ENCODE measurements around the gene HPCAL1. TPM values are rescaled to one million over a fixed set of nuclear protein-coding genes. Genes with fewer than 3 reads are reported as not detected.

HPCAL1 gene
- total and polyA plus RNA-seq, 2 experiments from 2014 or later, result 13.4 to 25.5 TPM

- no peaks in the 10 kb centered on the region for H3K9me3 ChIP-seq (ENCODE audit: low read depth)
- H3K27ac ChIP-seq, result no peak overlapping the region
- peaks cover 5% of the 10 kb centered on the region for H3K4me1 ChIP-seq (ENCODE audit: low read depth)
- H3K36me3 ChIP-seq, result no peaks in the 10 kb centered on the region
- no peak overlapping the region for H3K4me3 ChIP-seq
- DNase-seq (ENCODE audit: low read depth in 1 of 2, low spot score in 1 of 2), result peak in 1 of 2 donors; percentile 57
- no peaks in the 10 kb centered on the region for H3K27me3 ChIP-seq
- no peak for TF ChIP-seq CTCF (IDR thresholded peaks at IDR 0.05; ENCODE audit: low read depth, low read length)
Observed at GRCh38 chr2:10283106-10284062, 19.3 kb upstream of the HPCAL1 start.

- Histone ChIP-seq H3K4me1 (ENCODE audit: low read depth) (peaks cover 5% of the 10 kb centered on the region), H3K27ac (no peak overlapping the region), H3K27me3 (no peaks in the 10 kb centered on the region), H3K9me3 (ENCODE audit: low read depth) (no peaks in the 10 kb centered on the region), H3K4me3 (no peak overlapping the region), H3K36me3 (no peaks in the 10 kb centered on the region)
- TF ChIP-seq CTCF (IDR thresholded peaks at IDR 0.05; ENCODE audit: low read depth, low read length), result no peak
- no peak for DNase-seq (ENCODE audit: low read depth in 1 of 2, low spot score in 1 of 2)
Observed at GRCh38 chr2:10284108-10284870, 18.4 kb upstream of the HPCAL1 start.

GRCh38 chr2:10285191-10285555 is 17.5 kb upstream of the HPCAL1 start:
- no peak for TF ChIP-seq CTCF (IDR thresholded peaks at IDR 0.05; ENCODE audit: low read depth, low read length)
- H3K27me3 ChIP-seq, result no peaks in the 10 kb centered on the region
- H3K9me3 ChIP-seq (ENCODE audit: low read depth), result no peaks in the 10 kb centered on the region
- DNase-seq (ENCODE audit: low read depth in 1 of 2, low spot score in 1 of 2), result no peak
- no peak overlapping the region for H3K27ac ChIP-seq
- no peaks in the 10 kb centered on the region for H3K36me3 ChIP-seq
- H3K4me1 ChIP-seq (ENCODE audit: low read depth), result peaks cover 5% of the 10 kb centered on the region
- H3K4me3 ChIP-seq, result no peak overlapping the region

- peak in 1 of 2 donors; percentile 48 for DNase-seq (ENCODE audit: low read depth in 1 of 2, low spot score in 1 of 2)
- H3K4me3 ChIP-seq, result no peak overlapping the region
- H3K9me3 ChIP-seq (ENCODE audit: low read depth), result no peaks in the 10 kb centered on the region
- H3K27ac ChIP-seq, result no peak overlapping the region
- H3K36me3 ChIP-seq, result no peaks in the 10 kb centered on the region
- H3K27me3 ChIP-seq, result no peaks in the 10 kb centered on the region
- peaks cover 5% of the 10 kb centered on the region for H3K4me1 ChIP-seq (ENCODE audit: low read depth)
- no peak for TF ChIP-seq CTCF (IDR thresholded peaks at IDR 0.05; ENCODE audit: low read depth, low read length)
Observed at GRCh38 chr2:10285556-10286198, 17.0 kb upstream of the HPCAL1 start.

- Histone ChIP-seq H3K9me3 (ENCODE audit: low read depth) (no peaks in the 10 kb centered on the region), H3K27ac (no peak overlapping the region), H3K27me3 (no peaks in the 10 kb centered on the region), H3K4me3 (no peak overlapping the region), H3K36me3 (no peaks in the 10 kb centered on the region), H3K4me1 (ENCODE audit: low read depth) (peaks cover 5% of the 10 kb centered on the region)
- no peak for TF ChIP-seq CTCF (IDR thresholded peaks at IDR 0.05; ENCODE audit: low read depth, low read length)
- DNase-seq (ENCODE audit: low read depth in 1 of 2, low spot score in 1 of 2), result no peak
Observed at GRCh38 chr2:10286216-10287037, 16.3 kb upstream of the HPCAL1 start.
